Esophagus muscularis mucosa (tissue), 4 donors: ENCODE measurements around the gene GABRB2. TPM values are rescaled to one million over a fixed set of nuclear protein-coding genes. Genes with fewer than 3 reads are reported as not detected.

Experiments used
- DNase-seq: peaks from one replicate; pipeline ENCODE4 v3.0.0-alpha.2; 2017; ENCODE audit errors: extremely low spot score
- H3K27ac ChIP-seq, 4 donors: fragments of 200-600 bp; sonication (generic); replicated peaks in 1 of 4; 1 replicate in 3 of 4; 2 replicates in 1 of 4; pipeline ENCODE4 v1.5.1; 2016 to 2019; ENCODE audit warnings: mild to moderate bottlenecking in 1 of 4
- H3K27me3 ChIP-seq, 4 donors: fragments of 200-600 bp; sonication (generic); one replicate each; pipeline versions ENCODE4 v1.5.1 to v1.6.0; 2016 to 2019
- H3K36me3 ChIP-seq, 4 donors: fragments of 200-600 bp; sonication (generic); one replicate each; pipeline ENCODE4 v1.5.1; 2016 to 2019
- H3K4me1 ChIP-seq, 4 donors: fragments of 200-600 bp; sonication (generic); one replicate each; pipeline ENCODE4 v1.5.1; 2016 to 2019
- H3K4me3 ChIP-seq, 4 donors: fragments of 200-600 bp; sonication (generic); 1 replicate in 2 of 4; 2 replicates in 2 of 4; pipeline ENCODE4 v1.5.1; 2016 to 2019; ENCODE audit warnings: mild to moderate bottlenecking in 4 of 4, moderate library complexity in 1 of 4
- H3K9me3 ChIP-seq, 4 donors: fragments of 200-600 bp; sonication (generic); 1 replicate in 3 of 4; 2 replicates in 1 of 4; pipeline ENCODE4 v1.5.1; 2016 to 2019
- EP300 ChIP-seq: sonication (generic); formaldehyde crosslinking; IDR thresholded peaks from one replicate; pipeline ENCODE4 v1.6.1; 2017; ENCODE audit warnings: antibody characterized with exemption
- POLR2A ChIP-seq: fragments of 450-650 bp; IDR thresholded peaks from one replicate; pipeline ENCODE4 v1.6.1; 2017; ENCODE audit warnings: antibody characterized with exemption, moderate library complexity, mild to moderate bottlenecking, low read depth
- POLR2AphosphoS5 ChIP-seq, 2 donors: sonication (generic); formaldehyde crosslinking; IDR thresholded peaks; one replicate each; pipeline ENCODE4 v1.6.1; 2017; ENCODE audit warnings: antibody characterized with exemption in 2 of 2
- whole genome bisulfite sequencing: methylation state at CpG from one replicate; pipeline ENCODE4 v1.1.5; 2018; 5-methylcytosine and 5-hydroxymethylcytosine counted together
- intact Hi-C: fragments of 100-400 bp; cut with DNase I; formaldehyde crosslinking; loops from one replicate; pipeline ENCODE4 v1.15.1; 2023
- total RNA-seq, 4 donors: library from RNA; depleted of rRNA; stranded (reverse); fragments of >200 nt; gene quantifications; one replicate each; pipeline versions ENCODE4 v1.1.0 to v1.2.1, GENCODE V29; 2016
- TF ChIP-seq, protein P1 (sequence below), 3 experiments: fragments of 200-600 bp in 2 of 3; fragments of 450-650 bp in 1 of 3; sonication (generic) in 2 of 3; IDR thresholded peaks; one replicate each; pipeline ENCODE4 v1.5.1; 2017 to 2019; ENCODE audit warnings: antibody characterized with exemption in 3 of 3, mild to moderate bottlenecking in 2 of 3, moderate library complexity in 1 of 3

The GABRB2 gene
- total RNA-seq, 4 donors from 2014 or later = 0.92 to 1.7 (median 1.2) TPM

DNA sequence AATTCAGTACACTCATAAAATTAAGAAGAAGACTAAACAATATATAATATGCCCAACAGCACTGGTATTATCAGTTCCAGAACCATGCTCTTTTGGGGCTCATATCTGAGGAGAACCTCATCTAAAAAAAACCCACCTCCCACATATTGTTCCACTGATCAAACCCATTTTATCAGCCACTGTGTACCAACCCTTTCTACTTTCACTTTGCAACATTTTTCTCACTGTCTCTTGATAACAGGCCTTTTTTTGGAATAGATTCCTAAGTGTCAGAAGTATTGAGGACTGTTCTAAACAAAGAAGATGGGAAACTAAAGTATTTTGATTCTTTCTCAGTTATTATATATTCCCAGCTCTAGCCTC lies 173.2 kb downstream of the GABRB2 start:
- Histone ChIP-seq H3K4me1 (no peaks in the 10 kb centered on the region), H3K27ac (no peak overlapping the region), H3K27me3 (no peaks in the 10 kb centered on the region), H3K4me3 (no peak overlapping the region), H3K36me3 (no peaks in the 10 kb centered on the region), H3K9me3 (no peaks in the 10 kb centered on the region)
- intact Hi-C loops = no loop called here
- DNase-seq = no peak
- TF ChIP-seq, protein P1, sequence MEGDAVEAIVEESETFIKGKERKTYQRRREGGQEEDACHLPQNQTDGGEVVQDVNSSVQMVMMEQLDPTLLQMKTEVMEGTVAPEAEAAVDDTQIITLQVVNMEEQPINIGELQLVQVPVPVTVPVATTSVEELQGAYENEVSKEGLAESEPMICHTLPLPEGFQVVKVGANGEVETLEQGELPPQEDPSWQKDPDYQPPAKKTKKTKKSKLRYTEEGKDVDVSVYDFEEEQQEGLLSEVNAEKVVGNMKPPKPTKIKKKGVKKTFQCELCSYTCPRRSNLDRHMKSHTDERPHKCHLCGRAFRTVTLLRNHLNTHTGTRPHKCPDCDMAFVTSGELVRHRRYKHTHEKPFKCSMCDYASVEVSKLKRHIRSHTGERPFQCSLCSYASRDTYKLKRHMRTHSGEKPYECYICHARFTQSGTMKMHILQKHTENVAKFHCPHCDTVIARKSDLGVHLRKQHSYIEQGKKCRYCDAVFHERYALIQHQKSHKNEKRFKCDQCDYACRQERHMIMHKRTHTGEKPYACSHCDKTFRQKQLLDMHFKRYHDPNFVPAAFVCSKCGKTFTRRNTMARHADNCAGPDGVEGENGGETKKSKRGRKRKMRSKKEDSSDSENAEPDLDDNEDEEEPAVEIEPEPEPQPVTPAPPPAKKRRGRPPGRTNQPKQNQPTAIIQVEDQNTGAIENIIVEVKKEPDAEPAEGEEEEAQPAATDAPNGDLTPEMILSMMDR (IDR thresholded peaks at IDR 0.05) = no peak
- no peak for TF ChIP-seq EP300
- TF ChIP-seq POLR2A = no peak

DNA sequence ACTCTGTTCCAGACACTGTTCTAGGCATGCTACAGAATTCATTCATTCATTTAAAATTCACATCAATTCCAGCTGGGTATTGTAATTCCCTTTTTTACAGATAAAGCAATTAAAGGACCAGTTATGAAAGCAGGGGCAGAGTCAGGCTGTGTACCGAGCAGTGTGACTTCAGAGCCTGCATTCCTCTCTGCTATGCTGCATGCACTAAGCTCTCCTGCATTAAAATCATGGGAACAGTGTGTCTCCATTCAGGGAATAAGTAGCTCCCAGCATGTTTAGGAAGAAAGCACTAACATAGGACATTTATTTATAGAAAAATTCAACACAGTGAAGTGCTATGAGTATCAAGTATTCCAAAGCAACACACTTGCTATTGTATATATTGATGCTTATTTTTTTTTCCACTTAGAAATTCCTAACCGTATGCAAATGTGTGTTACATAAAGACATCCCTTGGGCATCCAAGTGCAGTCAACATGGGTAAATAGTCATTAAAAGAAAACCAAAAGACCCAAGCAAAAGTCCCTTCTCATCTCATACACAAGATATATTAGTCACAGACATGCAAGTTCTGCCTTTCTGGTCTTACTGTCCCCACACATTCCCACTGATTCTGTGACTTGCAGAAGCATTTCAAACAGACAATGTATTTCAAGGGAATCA lies 173.7 kb downstream of the GABRB2 start:
- H3K4me3 ChIP-seq = no peak overlapping the region
- intact Hi-C loops = no loop called here
- no peaks in the 10 kb centered on the region for H3K4me1 ChIP-seq
- H3K27ac ChIP-seq = no peak overlapping the region
- no peaks in the 10 kb centered on the region for H3K9me3 ChIP-seq
- H3K36me3 ChIP-seq = no peaks in the 10 kb centered on the region
- DNase-seq = no peak
- H3K27me3 ChIP-seq = no peaks in the 10 kb centered on the region
- 47% methylated on average over 2 of the region's 2 CpGs for WGBS
- TF ChIP-seq POLR2A = no peak
- TF ChIP-seq EP300 = no peak
- TF ChIP-seq POLR2AphosphoS5 (IDR thresholded peaks at IDR 0.05) = no peak
- TF ChIP-seq, protein P1 (IDR thresholded peaks at IDR 0.05) = no peak

DNA sequence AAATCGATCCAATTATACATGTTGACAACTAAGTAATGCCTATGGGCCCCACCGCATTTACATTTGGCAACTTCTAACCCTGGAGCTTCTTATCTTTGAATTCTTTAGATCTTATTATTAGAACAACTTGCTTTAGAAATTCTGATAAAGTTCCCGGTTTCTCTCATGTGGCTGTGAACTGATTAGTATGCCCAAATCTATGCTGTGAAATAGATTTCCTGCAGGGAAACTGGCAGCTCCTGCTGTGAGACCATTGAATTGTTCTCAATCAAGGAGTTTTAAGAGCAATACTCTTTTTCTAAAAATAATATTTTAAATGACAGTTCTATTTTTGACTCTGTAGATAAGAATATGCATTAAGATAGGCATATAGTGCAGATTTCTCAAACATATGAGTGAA lies 177.5 kb downstream of the GABRB2 start:
- DNase-seq = no peak
- Histone ChIP-seq H3K27ac (no peak overlapping the region), H3K9me3 (no peaks in the 10 kb centered on the region), H3K36me3 (no peaks in the 10 kb centered on the region), H3K4me1 (no peaks in the 10 kb centered on the region), H3K27me3 (no peaks in the 10 kb centered on the region), H3K4me3 (no peak overlapping the region)
- WGBS = 59% methylated on average over 3 of the region's 3 CpGs
- intact Hi-C loops = no loop called here
- TF ChIP-seq, protein P1 (IDR thresholded peaks at IDR 0.05) = no peak
- TF ChIP-seq POLR2AphosphoS5 (IDR thresholded peaks at IDR 0.05) (no peak), POLR2A (no peak), EP300 (no peak)

DNA sequence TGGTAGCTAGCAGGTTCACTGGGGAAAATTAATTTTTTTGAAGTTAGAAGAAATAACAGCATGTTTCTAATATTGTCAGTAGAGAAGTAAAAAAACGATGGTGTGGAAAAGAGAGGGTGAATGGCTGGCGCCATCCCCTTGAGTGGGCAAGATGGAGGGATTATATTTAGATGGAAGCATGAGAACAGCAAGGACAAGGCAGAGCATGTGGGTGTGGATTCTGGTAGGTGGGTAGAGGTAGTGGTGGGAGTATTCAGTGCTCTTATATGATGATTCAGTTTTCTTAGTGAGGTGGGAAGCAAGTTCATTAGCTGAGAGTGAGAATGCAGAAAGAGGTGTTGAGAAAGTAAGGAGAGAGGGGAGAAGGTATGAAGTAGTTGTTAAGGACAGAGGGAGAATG lies 188.1 kb downstream of the GABRB2 start:
- Histone ChIP-seq H3K27ac (no peak overlapping the region), H3K4me1 (no peaks in the 10 kb centered on the region), H3K9me3 (no peaks in the 10 kb centered on the region), H3K4me3 (no peak overlapping the region), H3K36me3 (no peaks in the 10 kb centered on the region), H3K27me3 (no peaks in the 10 kb centered on the region)
- intact Hi-C loops = no loop called here
- 86% methylated on average over 2 of the region's 2 CpGs for WGBS
- no peak for TF ChIP-seq POLR2A
- no peak for TF ChIP-seq POLR2AphosphoS5 (IDR thresholded peaks at IDR 0.05)
- TF ChIP-seq, protein P1 (IDR thresholded peaks at IDR 0.05) = no peak
- no peak for DNase-seq

DNA sequence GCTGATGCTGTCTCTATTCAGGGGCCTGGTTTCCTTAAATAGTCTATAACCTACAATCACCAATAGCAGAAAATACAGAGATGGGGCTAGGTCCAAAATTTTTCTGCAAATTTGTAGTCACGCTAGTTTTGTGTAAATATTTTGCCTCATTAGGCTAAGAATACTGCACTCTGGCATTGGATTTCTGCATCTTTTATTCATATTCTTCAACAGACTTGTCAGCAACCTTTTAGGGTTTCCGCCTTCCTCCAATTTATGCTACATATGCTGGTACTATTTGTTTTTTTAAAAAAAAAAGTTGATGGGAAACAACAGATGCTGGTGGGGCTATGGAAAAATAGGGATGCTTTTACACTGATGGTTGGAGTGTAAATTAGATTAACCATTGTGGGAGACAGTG lies 202.3 kb downstream of the GABRB2 start:
- Histone ChIP-seq H3K4me3 (no peak overlapping the region), H3K4me1 (no peaks in the 10 kb centered on the region), H3K27ac (no peak overlapping the region), H3K9me3 (no peaks in the 10 kb centered on the region), H3K27me3 (no peaks in the 10 kb centered on the region), H3K36me3 (no peaks in the 10 kb centered on the region)
- DNase-seq = no peak
- 79% methylated on average over 2 of the region's 2 CpGs for WGBS
- no peak for TF ChIP-seq POLR2A
- TF ChIP-seq, protein P1 (IDR thresholded peaks at IDR 0.05) = no peak
- TF ChIP-seq POLR2AphosphoS5 (IDR thresholded peaks at IDR 0.05) = no peak
- no peak for TF ChIP-seq EP300
- intact Hi-C loops = no loop called here
